K562 (cell line): Measurements from ENCODE around the gene TSEN54. TPM values are rescaled to one million over a fixed set of nuclear protein-coding genes. Genes with fewer than 3 reads are reported as not detected.

Source experiments
- ATAC-seq: fragments of 200-7000 bp; cut with Tn5 transposase; 3 replicates; pipeline ENCODE4 v1.9.1; 2020; ENCODE audit warnings: moderate library complexity
- BruUV-seq: library from RNA; stranded (reverse); fragments of 400-500 nt; replicated peaks from 2 replicates; lab custom pipeline; 2021; lab: Mats Ljungman, UMichigan
- CTCF ChIA-PET: fragments of 300-600 bp; formaldehyde crosslinking; extraction: SDS; loops from one replicate; lab custom pipeline; 2021; ENCODE audit warnings: low intra/inter-chr PET ratio; lab: Yijun Ruan, JAX
- POLR2A ChIA-PET: fragments of 300-600, 350-650 bp; sonication (Branson Sonifier 250); formaldehyde crosslinking; extraction: SDS; loops from one replicate; lab custom pipeline; 2021; ENCODE audit warnings: antibody characterized with exemption, inconsistent platforms; lab: Yijun Ruan, JAX
- DNase-seq, 4 experiments: peaks; one replicate each; pipeline versions ENCODE4 v3.0.0 to v3.0.0-alpha.2; 2011 to 2018; ENCODE audit warnings: low spot score in 3 of 4, mixed read lengths in 3 of 4; ENCODE audit errors: extremely low read depth in 1 of 4
- FAIRE-seq: peaks from 2 replicates; lab custom pipeline; 2011; peaks lifted over from hg19 to GRCh38; lab: Jason Lieb, UNC
- H2AFZ ChIP-seq: 2 replicates; pipeline ENCODE4 v1.6.0; 2011; ENCODE audit warnings: low read depth, low read length, control low read depth, inconsistent platforms
- H3K27ac ChIP-seq: fragments of 200-600 bp; 3 replicates; pipeline ENCODE4 v1.8.0; 2011; ENCODE audit warnings: low read depth, mild to moderate bottlenecking, control low read depth, inconsistent platforms, low read length, moderate library complexity, mixed read lengths; ENCODE audit errors: extremely low read depth
- H3K27me3 ChIP-seq, 2 experiments: fragments of 300-600 bp in 1 of 2; 2 replicates in 1 of 2; 3 replicates in 1 of 2; pipeline versions ENCODE4 v1.6.0 to v1.8.0; 2011; ENCODE audit warnings: inconsistent platforms in 2 of 2, low read length in 2 of 2, mild to moderate bottlenecking in 1 of 2, mixed read lengths in 1 of 2, moderate library complexity in 1 of 2; ENCODE audit not compliant: control insufficient read depth in 2 of 2, insufficient read depth in 2 of 2
- H3K36me3 ChIP-seq: fragments of 300-600 bp; 3 replicates; pipeline ENCODE4 v1.8.0; 2011; ENCODE audit warnings: mild to moderate bottlenecking, low read length, inconsistent platforms; ENCODE audit not compliant: control insufficient read depth, insufficient read depth
- H3K4me1 ChIP-seq, 2 experiments: fragments of 200-600 bp in 1 of 2; replicated peaks in 1 of 2; 2 replicates in 1 of 2; 3 replicates in 1 of 2; pipeline versions ENCODE4 v1.5.1 to v1.8.0; 2011; ENCODE audit warnings: inconsistent platforms in 2 of 2, low read length in 2 of 2, mild to moderate bottlenecking in 1 of 2, mixed read lengths in 1 of 2, moderate library complexity in 1 of 2; ENCODE audit not compliant: control insufficient read depth in 2 of 2, insufficient read depth in 2 of 2
- H3K4me2 ChIP-seq: 2 replicates; pipeline ENCODE4 v1.6.1; 2011; ENCODE audit warnings: low read length, control low read depth, inconsistent platforms, mixed read lengths; ENCODE audit not compliant: insufficient read depth
- H3K4me3 ChIP-seq: fragments of 200-600 bp; sonication (generic), shearing (Covaris generic); 2 replicates; pipeline ENCODE4 v1.5.1; 2016; ENCODE audit warnings: control low read depth, inconsistent platforms
- H3K79me2 ChIP-seq: fragments of 200-600 bp; 3 replicates; pipeline ENCODE4 v1.8.0; 2011; ENCODE audit warnings: low read length, inconsistent platforms; ENCODE audit not compliant: control insufficient read depth, insufficient read depth
- H3K9ac ChIP-seq, 2 experiments: 2 replicates each; pipeline versions ENCODE4 v1.6.0 to v1.6.1; 2011; ENCODE audit warnings: low read depth in 2 of 2, low read length in 2 of 2, control low read depth in 1 of 2, inconsistent platforms in 1 of 2, mild to moderate bottlenecking in 1 of 2, mixed read lengths in 1 of 2; ENCODE audit not compliant: insufficient read depth in 1 of 2
- H3K9me1 ChIP-seq: one replicate; pipeline ENCODE4 v1.6.0; 2011; ENCODE audit warnings: inconsistent platforms, mild to moderate bottlenecking, low read length, moderate library complexity; ENCODE audit not compliant: control insufficient read depth, insufficient read depth
- H3K9me3 ChIP-seq: replicated peaks from 2 replicates; pipeline ENCODE4 v1.5.1; 2011; ENCODE audit warnings: low read depth, low read length, inconsistent platforms; ENCODE audit not compliant: control insufficient read depth, insufficient read depth
- H4K20me1 ChIP-seq: replicated peaks from 2 replicates; pipeline ENCODE4 v1.6.1; 2011; ENCODE audit warnings: low read length, inconsistent platforms, mixed read lengths; ENCODE audit not compliant: control insufficient read depth, insufficient read depth
- BRF1 ChIP-seq: IDR thresholded peaks from 3 replicates; pipeline ENCODE4 v1.6.1; 2011; ENCODE audit warnings: borderline replicate concordance, mild to moderate bottlenecking; ENCODE audit not compliant: insufficient read length; ENCODE audit errors: extremely low read depth
- JUND ChIP-seq, 2 experiments: IDR thresholded peaks; 2 replicates in 1 of 2; 3 replicates in 1 of 2; pipeline ENCODE4 v1.6.1; 2011; ENCODE audit warnings: borderline replicate concordance in 2 of 2, low read depth in 2 of 2, low read length in 2 of 2, improper control_type of control experiment in 1 of 2, missing biosample characterization in 1 of 2, missing genetic modification characterization in 1 of 2, missing genetic modification reagents in 1 of 2
- NFYB ChIP-seq: IDR thresholded peaks from 2 replicates; pipeline ENCODE4 v1.6.1; 2011; ENCODE audit warnings: mild to moderate bottlenecking, moderate library complexity; ENCODE audit not compliant: insufficient read length; ENCODE audit errors: extremely low read depth
- TCF3 ChIP-seq: sonication (generic); formaldehyde crosslinking; IDR thresholded peaks from 2 replicates; pipeline ENCODE4 v1.4.0; 2020; ENCODE audit warnings: mild to moderate bottlenecking, missing genetic modification reagents
- WGBS: fragments of 100-300 bp; shearing (Covaris generic); methylation state at CpG from one replicate; pipeline ENCODE4 v1.1.6; 2016; ENCODE audit warnings: low coverage, mixed read lengths; ENCODE audit not compliant: insufficient coverage; ENCODE audit errors: missing lambda C conversion rate; 5-methylcytosine and 5-hydroxymethylcytosine counted together
- in situ Hi-C: fragments of 300-500 bp; cut with MboI; formaldehyde crosslinking; loops from 4 replicates; pipeline ENCODE4 v1.15.0; 2018; ENCODE audit warnings: inconsistent platforms, mixed read lengths
- intact Hi-C: fragments of 100-400 bp; cut with micrococcal nuclease; formaldehyde crosslinking; loops from 2 replicates; pipeline ENCODE4 v1.14.2; 2022
- polyA plus RNA-seq, 8 experiments: library from polyadenylated mRNA; depleted of rRNA in 4 of 8; stranded (reverse) in 5 of 8; unstranded in 3 of 8; fragments of >200 nt; fragmentation: Nextera tagmentation in 2 of 8; fragmentation: Illumina TruSeq in 1 of 8; extraction: Ambion mirVana in 2 of 8; extraction: Trizol in 1 of 8; gene quantifications; 2 replicates each; pipeline versions ENCODE4 v1.2.1 to v1.2.3, GENCODE V29; 2011 to 2014; ENCODE audit warnings: inconsistent platforms in 1 of 8, missing spikeins in 1 of 8
- total RNA-seq, 7 experiments: library from RNA; depleted of rRNA in 6 of 7; stranded (reverse); fragments of >200 nt in 6 of 7; fragmentation: Illumina TruSeq in 2 of 7; extraction: Trizol in 2 of 7; gene quantifications; 2 replicates each; pipeline versions ENCODE4 v1.2.1 to v1.2.3, GENCODE V29; 2011 to 2021; ENCODE audit warnings: low replicate concordance in 1 of 7
- TF ChIP-seq, protein P1 (sequence below): fragments of 250-450 bp; sonication (Bioruptor Pico); IDR thresholded peaks from 2 replicates; pipeline ENCODE4 v1.4.0; 2020
- TF ChIP-seq, protein P2 (sequence below), 2 experiments: IDR thresholded peaks; 2 replicates each; pipeline ENCODE4 v1.6.1; 2011; ENCODE audit warnings: borderline replicate concordance in 1 of 2, control low read depth in 1 of 2, low read depth in 1 of 2, low read length in 1 of 2, mild to moderate bottlenecking in 1 of 2, mixed read lengths in 1 of 2, moderate library complexity in 1 of 2; ENCODE audit not compliant: insufficient read depth in 1 of 2, insufficient read length in 1 of 2, poor library complexity in 1 of 2, severe bottlenecking in 1 of 2; ENCODE audit errors: extremely low read depth in 1 of 2

The TSEN54 gene
- total and polyA plus RNA-seq, 9 of the 15 experiments (the other 6 are each of a cell fraction or from before 2014, with no cell fraction given): 5.9 to 64.3 (median 48.9) TPM

DNA sequence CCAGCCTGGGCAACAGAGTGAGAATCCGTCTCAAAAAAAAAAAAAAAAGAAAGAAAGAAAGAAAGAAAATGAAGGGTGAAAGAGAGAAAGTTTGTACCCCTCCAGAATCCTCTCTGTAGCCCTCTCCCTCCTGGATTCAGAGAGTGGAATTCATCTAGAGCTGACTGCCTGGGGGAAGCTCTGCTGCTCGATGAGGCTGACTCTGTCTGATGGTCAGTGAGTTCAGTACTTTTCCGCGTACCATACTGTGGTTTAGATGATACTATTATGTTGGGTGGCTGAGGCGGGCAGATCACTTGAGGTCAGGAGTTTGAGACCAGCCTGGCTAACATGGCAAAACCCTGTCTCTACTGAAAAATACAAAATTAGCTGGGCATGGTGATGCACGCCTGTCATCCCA, 45.1 kb upstream of the TSEN54 start:
- TF ChIP-seq BRF1 (no peak), JUND (IDR thresholded peaks at IDR 0.05; ENCODE audit: borderline replicate concordance, low read depth, low read length) (no peak), JUND (tag; IDR thresholded peaks at IDR 0.05; ENCODE audit: borderline replicate concordance, low read depth, low read length) (no peak)
- DNase-seq (no peak), ATAC-seq (no peak), FAIRE-seq (no peak)
- intact Hi-C loops (no loop called here), in situ Hi-C loops (no loop called here)
- Histone ChIP-seq H3K9ac (no peak overlapping the region), H3K9me1 (no peaks in the 10 kb centered on the region), H3K4me1 (peaks cover 0 to 5% of the 10 kb centered on the region in 2 experiments; a peak in 1 of 5 replicates), H3K4me2 (no peak overlapping the region), H3K27me3 (no peaks in the 10 kb centered on the region), H3K9me3 (no peaks in the 10 kb centered on the region), H3K36me3 (peaks cover 18% of the 10 kb centered on the region; the same call in 2 of the 3 replicates), H4K20me1 (peaks cover 8% of the 10 kb centered on the region), H3K4me3 (no peak overlapping the region), H3K79me2 (no peaks in the 10 kb centered on the region), H2AFZ (no peak overlapping the region), H3K27ac (no peak overlapping the region)
- ChIA-PET CTCF (no interaction called here), POLR2A (interaction anchor here (2.4 kb wide), 1 partner anchor 15 kb away, joined by 7 read pairs; the partner anchor contains the start of gene TMEM94)
- WGBS: 81% methylated on average over 6 of the region's 6 CpGs
- no TSS peak for BruUV-seq

DNA sequence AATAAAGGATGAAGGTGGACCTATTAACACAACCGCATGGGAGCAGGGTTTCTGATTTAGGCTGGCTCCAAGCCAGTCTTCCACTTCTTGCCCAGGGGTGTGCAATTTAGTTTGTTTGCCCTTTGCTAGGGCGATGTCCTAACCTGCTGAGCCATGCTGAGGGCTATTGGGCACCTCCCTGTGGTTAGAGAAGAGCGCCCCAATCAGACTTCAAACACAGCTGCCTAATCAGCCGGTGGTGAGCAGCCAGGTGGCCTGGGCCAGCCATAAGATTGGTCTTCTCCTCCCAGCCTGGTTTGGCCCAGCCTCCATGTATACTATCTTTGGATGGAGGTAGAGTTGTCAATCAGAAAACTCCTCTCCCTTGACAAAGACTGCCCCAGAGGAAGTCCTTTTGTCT, 44.2 kb upstream of the TSEN54 start:
- no peak overlapping the region for H3K9ac ChIP-seq
- ChIA-PET CTCF (interaction anchor here (0.7 kb wide), 1 partner anchor 113 kb away, joined by 3 read pairs; no protein-coding TSS in a partner anchor), POLR2A (interaction anchor here (0.6 to 2.4 kb wide), 2 partner anchors 16 to 162 kb away, joined by 3 to 7 read pairs; partner anchors contain the start of gene TMEM94)
- DNase-seq: peak in 1 of 4 experiments; percentile 28
- WGBS: 28% methylated on average over 4 of the region's 4 CpGs
- H3K9me3 ChIP-seq: no peaks in the 10 kb centered on the region
- peak; percentile 68 for ATAC-seq
- H3K36me3 ChIP-seq: peaks cover 20% of the 10 kb centered on the region
- no peaks in the 10 kb centered on the region for H3K9me1 ChIP-seq
- in situ Hi-C loops: no loop called here
- H3K27ac ChIP-seq: no peak overlapping the region
- peaks cover 0 to 5% of the 10 kb centered on the region in 2 experiments; a peak in 1 of 5 replicates for H3K4me1 ChIP-seq
- intact Hi-C loops: no loop called here
- H4K20me1 ChIP-seq: peaks cover 8% of the 10 kb centered on the region
- no peak for FAIRE-seq
- H3K79me2 ChIP-seq: no peaks in the 10 kb centered on the region
- H3K4me3 ChIP-seq: no peak overlapping the region
- BruUV-seq: no TSS peak
- no peak overlapping the region for H3K4me2 ChIP-seq
- no peak overlapping the region for H2AFZ ChIP-seq
- H3K27me3 ChIP-seq: no peaks in the 10 kb centered on the region
- TF ChIP-seq, protein P1, sequence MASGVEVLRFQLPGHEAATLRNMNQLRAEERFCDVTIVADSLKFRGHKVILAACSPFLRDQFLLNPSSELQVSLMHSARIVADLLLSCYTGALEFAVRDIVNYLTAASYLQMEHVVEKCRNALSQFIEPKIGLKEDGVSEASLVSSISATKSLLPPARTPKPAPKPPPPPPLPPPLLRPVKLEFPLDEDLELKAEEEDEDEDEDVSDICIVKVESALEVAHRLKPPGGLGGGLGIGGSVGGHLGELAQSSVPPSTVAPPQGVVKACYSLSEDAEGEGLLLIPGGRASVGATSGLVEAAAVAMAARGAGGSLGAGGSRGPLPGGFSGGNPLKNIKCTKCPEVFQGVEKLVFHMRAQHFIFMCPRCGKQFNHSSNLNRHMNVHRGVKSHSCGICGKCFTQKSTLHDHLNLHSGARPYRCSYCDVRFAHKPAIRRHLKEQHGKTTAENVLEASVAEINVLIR (CRISPR knock-in tag): no peak
- TF ChIP-seq, protein P2, sequence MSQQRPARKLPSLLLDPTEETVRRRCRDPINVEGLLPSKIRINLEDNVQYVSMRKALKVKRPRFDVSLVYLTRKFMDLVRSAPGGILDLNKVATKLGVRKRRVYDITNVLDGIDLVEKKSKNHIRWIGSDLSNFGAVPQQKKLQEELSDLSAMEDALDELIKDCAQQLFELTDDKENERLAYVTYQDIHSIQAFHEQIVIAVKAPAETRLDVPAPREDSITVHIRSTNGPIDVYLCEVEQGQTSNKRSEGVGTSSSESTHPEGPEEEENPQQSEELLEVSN (IDR thresholded peaks at IDR 0.05; ENCODE audit: borderline replicate concordance in 1 of 2, extremely low read depth in 1 of 2, insufficient read depth in 1 of 2, insufficient read length in 1 of 2, low read depth in 1 of 2, low read length in 1 of 2, poor library complexity in 1 of 2, severe bottlenecking in 1 of 2): peak in 1 of 2 experiments; percentile 56
- TF ChIP-seq TCF3 (0 out of 2 replicates have a peak, but pooled peaks have one; percentile 12), NFYB (peak; percentile 12)
